ENCODE measurements around the gene AOPEP.

DNA sequence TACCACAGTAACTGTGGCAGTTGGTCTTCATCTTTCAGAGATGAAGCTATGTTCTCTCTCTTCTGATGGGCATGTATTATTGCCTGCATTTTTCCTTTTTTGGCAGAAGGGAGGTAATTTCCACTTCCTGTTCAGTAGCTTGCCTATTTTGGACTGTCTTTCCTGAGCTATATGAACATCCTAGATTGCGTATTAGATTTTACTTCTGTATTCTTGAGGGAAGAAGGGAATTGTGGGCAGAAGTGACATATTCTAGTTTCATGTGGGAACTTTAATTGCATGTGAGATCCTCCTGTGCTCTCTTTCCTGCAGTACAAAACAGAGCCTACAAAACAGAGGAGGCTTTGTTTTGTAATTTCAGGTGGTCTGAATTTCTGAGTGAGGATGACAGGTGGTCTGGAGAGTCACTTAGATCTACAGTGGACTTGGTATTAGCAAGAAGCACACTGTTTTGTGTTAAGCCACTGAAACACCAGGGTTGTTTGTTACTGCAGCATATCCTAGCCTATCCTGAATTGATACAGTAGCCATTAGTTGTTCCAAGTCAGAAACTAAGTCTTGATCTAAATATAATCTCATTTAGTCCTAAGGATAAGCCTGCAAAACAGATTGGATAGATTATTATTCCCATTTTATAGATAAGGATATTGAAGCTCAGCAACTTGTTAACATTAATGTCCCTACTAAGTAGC, 68.1 kb downstream of the AOPEP start:
- TF ChIP-seq EP300 (IDR thresholded peaks at IDR 0.05) (no peak), POLR2AphosphoS5 (IDR thresholded peaks at IDR 0.05) (no peak)

Measured in upper lobe of left lung (tissue), 4 donors.